ENCODE measurements around the gene CACNA2D3.

DNA sequence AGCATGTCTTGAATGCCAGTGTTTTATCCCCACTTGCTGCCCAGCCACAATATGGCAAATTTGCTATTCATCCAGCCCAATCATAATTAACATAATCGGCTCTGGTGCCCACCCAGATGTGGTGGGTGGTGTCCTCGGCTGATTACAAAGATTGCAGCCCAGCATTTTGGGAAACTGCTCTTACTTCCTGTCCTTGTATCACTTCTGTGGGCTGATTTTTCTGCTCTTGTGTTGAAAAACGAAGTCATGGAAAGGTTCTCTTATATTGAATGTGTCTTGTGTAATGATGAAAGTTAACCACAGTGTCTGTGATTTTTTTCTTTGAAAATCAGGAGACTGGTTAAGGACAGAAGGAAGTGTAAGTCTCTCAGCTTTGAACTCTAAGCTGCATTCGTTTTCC lies 141.7 kb downstream of the CACNA2D3 start:
- TF ChIP-seq, protein P1, sequence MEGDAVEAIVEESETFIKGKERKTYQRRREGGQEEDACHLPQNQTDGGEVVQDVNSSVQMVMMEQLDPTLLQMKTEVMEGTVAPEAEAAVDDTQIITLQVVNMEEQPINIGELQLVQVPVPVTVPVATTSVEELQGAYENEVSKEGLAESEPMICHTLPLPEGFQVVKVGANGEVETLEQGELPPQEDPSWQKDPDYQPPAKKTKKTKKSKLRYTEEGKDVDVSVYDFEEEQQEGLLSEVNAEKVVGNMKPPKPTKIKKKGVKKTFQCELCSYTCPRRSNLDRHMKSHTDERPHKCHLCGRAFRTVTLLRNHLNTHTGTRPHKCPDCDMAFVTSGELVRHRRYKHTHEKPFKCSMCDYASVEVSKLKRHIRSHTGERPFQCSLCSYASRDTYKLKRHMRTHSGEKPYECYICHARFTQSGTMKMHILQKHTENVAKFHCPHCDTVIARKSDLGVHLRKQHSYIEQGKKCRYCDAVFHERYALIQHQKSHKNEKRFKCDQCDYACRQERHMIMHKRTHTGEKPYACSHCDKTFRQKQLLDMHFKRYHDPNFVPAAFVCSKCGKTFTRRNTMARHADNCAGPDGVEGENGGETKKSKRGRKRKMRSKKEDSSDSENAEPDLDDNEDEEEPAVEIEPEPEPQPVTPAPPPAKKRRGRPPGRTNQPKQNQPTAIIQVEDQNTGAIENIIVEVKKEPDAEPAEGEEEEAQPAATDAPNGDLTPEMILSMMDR (optimal IDR thresholded peaks at IDR 0.05 in 1 of 3, IDR thresholded peaks at IDR 0.05 in 1 of 3, conservative IDR thresholded peaks at IDR 0.05 in 1 of 3; ENCODE audit: extremely low read depth in 1 of 3, insufficient read depth in 2 of 3, low read length in 3 of 3), result no peak
- no peak for TF ChIP-seq EZH2 (IDR thresholded peaks at IDR 0.05; ENCODE audit: low read length)
